K562 (cell line): ENCODE results near the gene BCAS1. TPM values are rescaled to one million over a fixed set of nuclear protein-coding genes. Genes with fewer than 3 reads are reported as not detected.
A peak's percentile ranks its signal among the peaks of the same experiment; 100 is the strongest.

Experiments used
- BCL6 ChIP-seq: fragments of 250-450 bp; sonication (Bioruptor Pico); IDR thresholded peaks from 2 replicates; pipeline ENCODE4 v1.4.0; 2020
- BCOR ChIP-seq: fragments of 450-650 bp; IDR thresholded peaks from 2 replicates; pipeline ENCODE4 v1.6.1; 2016
- CCNT2 ChIP-seq: IDR thresholded peaks from 2 replicates; pipeline ENCODE4 v1.6.1; 2011; ENCODE audit warnings: borderline replicate concordance, low read depth, mild to moderate bottlenecking, moderate library complexity, mixed read lengths, low read length; ENCODE audit not compliant: insufficient read length; ENCODE audit errors: extremely low read depth
- CEBPB ChIP-seq: fragments of 450-650 bp; IDR thresholded peaks from 2 replicates; pipeline ENCODE4 v1.6.1; 2016; ENCODE audit warnings: missing genetic modification characterization, missing compliant biosample characterization
- CHD1 ChIP-seq: fragments of 200-600 bp; sonication (generic); IDR thresholded peaks from one replicate; pipeline ENCODE4 v1.6.1; 2012; ENCODE audit warnings: mild to moderate bottlenecking, moderate library complexity, low read length, inconsistent platforms
- DLX4 ChIP-seq: fragments of 250-450 bp; sonication (Bioruptor Pico); IDR thresholded peaks from 2 replicates; pipeline ENCODE4 v1.6.1; 2021; ENCODE audit warnings: mild to moderate bottlenecking
- E2F8 ChIP-seq: fragments of 450-650 bp; IDR thresholded peaks from 2 replicates; pipeline ENCODE4 v1.7.1; 2018; ENCODE audit warnings: mild to moderate bottlenecking, low read depth; ENCODE audit not compliant: partially characterized antibody
- ELF2 ChIP-seq: fragments of 250-450 bp; sonication (Bioruptor Pico); IDR thresholded peaks from 2 replicates; pipeline ENCODE4 v1.5.0; 2021; ENCODE audit warnings: mild to moderate bottlenecking
- PBX2 ChIP-seq, 2 experiments: IDR thresholded peaks in 1 of 2; conservative IDR thresholded peaks in 1 of 2; 2 replicates each; pipeline ENCODE4 v1.6.1; 2016; ENCODE audit warnings: low read depth in 2 of 2, mild to moderate bottlenecking in 1 of 2, missing compliant biosample characterization in 1 of 2, missing genetic modification characterization in 1 of 2, moderate library complexity in 1 of 2
- POLR2G ChIP-seq: fragments of 200-400 bp; formaldehyde crosslinking; IDR thresholded peaks from 2 replicates; pipeline ENCODE4 v1.6.1; 2017; ENCODE audit warnings: low read depth, mild to moderate bottlenecking, antibody characterized with exemption, low read length, moderate library complexity
- PRDM10 ChIP-seq: fragments of 450-650 bp; IDR thresholded peaks from 2 replicates; pipeline ENCODE4 v1.6.1; 2018; ENCODE audit not compliant: partially characterized antibody
- SNIP1 ChIP-seq: fragments of 450-650 bp; IDR thresholded peaks from 2 replicates; pipeline ENCODE4 v1.7.1; 2017; ENCODE audit warnings: low read depth, mild to moderate bottlenecking
- TEAD1 ChIP-seq, 2 experiments: fragments of 450-650 bp in 1 of 2; sonication (generic) in 1 of 2; formaldehyde crosslinking; IDR thresholded peaks; 2 replicates each; pipeline versions ENCODE4 v1.4.0 to v1.8.0; 2020 to 2022; ENCODE audit warnings: mild to moderate bottlenecking in 2 of 2, missing genetic modification reagents in 1 of 2
- WHSC1 ChIP-seq: IDR thresholded peaks from one replicate; pipeline ENCODE4 v1.6.1; 2012; ENCODE audit warnings: low read length, control low read depth, inconsistent platforms
- ZNF277 ChIP-seq: fragments of 250-450 bp; sonication (Bioruptor Pico); IDR thresholded peaks from 2 replicates; pipeline ENCODE4 v1.8.0; 2022; ENCODE audit warnings: inconsistent platforms, mild to moderate bottlenecking, moderate library complexity, borderline replicate concordance
- polyA plus RNA-seq, 8 experiments: library from polyadenylated mRNA; depleted of rRNA in 4 of 8; stranded (reverse) in 5 of 8; unstranded in 3 of 8; fragments of >200 nt; fragmentation: Nextera tagmentation in 2 of 8; fragmentation: Illumina TruSeq in 1 of 8; extraction: Ambion mirVana in 2 of 8; extraction: Trizol in 1 of 8; gene quantifications; 2 replicates each; pipeline versions ENCODE4 v1.2.1 to v1.2.3, GENCODE V29; 2011 to 2014; ENCODE audit warnings: inconsistent platforms in 1 of 8, missing spikeins in 1 of 8
- total RNA-seq, 7 experiments: library from RNA; depleted of rRNA in 6 of 7; stranded (reverse); fragments of >200 nt in 6 of 7; fragmentation: Illumina TruSeq in 2 of 7; extraction: Trizol in 2 of 7; gene quantifications; 2 replicates each; pipeline versions ENCODE4 v1.2.1 to v1.2.3, GENCODE V29; 2011 to 2021; ENCODE audit warnings: low replicate concordance in 1 of 7

BCAS1 gene
- total and polyA plus RNA-seq, 9 of the 15 experiments (the other 6 are each of a cell fraction or from before 2014, with no cell fraction given) = 0.18 to 2.3 (median 0.93) TPM

GRCh38 chr20:53915446-53916172 is 154.8 kb downstream of the BCAS1 start (continued):
- TF ChIP-seq PRDM10 (peak; percentile 26), WHSC1 (no peak), SNIP1 (no peak), DLX4 (no peak), CCNT2 (peak; percentile 11), BCOR (0 out of 2 replicates have a peak, but pooled peaks have one; percentile 27), POLR2G (peak; percentile 66), E2F8 (peak; percentile 46), BCL6 (CRISPR knock-in tag) (no peak), TEAD1 (CRISPR knock-in tag; IDR thresholded peaks at IDR 0.05) (0 out of 4 replicates have a peak, but pooled peaks of 1 of the 2 experiments have one; percentile 15), CHD1 (peak; percentile 51), ZNF277 (no peak), ELF2 (CRISPR knock-in tag) (no peak), CEBPB (tag) (no peak), PBX2 (CRISPR knock-in tag; IDR thresholded peaks at IDR 0.05; ENCODE audit: low read depth) (no peak), PBX2 (tag; conservative IDR thresholded peaks at IDR 0.05; ENCODE audit: low read depth) (0 out of 2 replicates have a peak, but pooled peaks have one; percentile 12)
